Activated naive CD4-positive, alpha-beta T cell treated with anti-CD3 and anti-CD28 coated beads, Interleukin-2, amount 50 U/mL, for 16 hours (primary cell): ENCODE data around the gene NINJ1.

Experiments
- DNase-seq: peaks from one replicate; pipeline ENCODE4 v3.0.0-alpha.2; 2020

The NINJ1 gene

GRCh38 chr9:93132287-93132927, 1.6 kb downstream of the NINJ1 start:
- DNase-seq: no peak

GRCh38 chr9:93131599-93132286, 2.3 kb downstream of the NINJ1 start:
- DNase-seq: no peak

GRCh38 chr9:93130861-93131481, 3.1 kb downstream of the NINJ1 start:
- no peak for DNase-seq

- no peak for DNase-seq
These were observed 4.2 kb downstream of the NINJ1 start for GRCh38 chr9:93129691-93130500.

- DNase-seq: no peak
These were observed 4.8 kb downstream of the NINJ1 start for GRCh38 chr9:93129286-93129685.

- no peak for DNase-seq
These were observed 5.3 kb downstream of the NINJ1 start for GRCh38 chr9:93128715-93129224.

GRCh38 chr9:93128011-93128714, 5.9 kb downstream of the NINJ1 start:
- no peak for DNase-seq

GRCh38 chr9:93127395-93127911, 6.6 kb downstream of the NINJ1 start:
- DNase-seq: no peak

- no peak for DNase-seq
These were observed 7.2 kb downstream of the NINJ1 start for GRCh38 chr9:93126825-93127368.

GRCh38 chr9:93126151-93126781, 7.8 kb downstream of the NINJ1 start:
- no peak for DNase-seq

- no peak for DNase-seq
These were observed 8.6 kb downstream of the NINJ1 start for GRCh38 chr9:93125331-93125894.

GRCh38 chr9:93124793-93125192, 9.3 kb downstream of the NINJ1 start:
- no peak for DNase-seq

GRCh38 chr9:93123561-93124283, 10.3 kb downstream of the NINJ1 start:
- peak; percentile 10 for DNase-seq

GRCh38 chr9:93122721-93123221, 11.3 kb downstream of the NINJ1 start:
- DNase-seq: peak; percentile 5

GRCh38 chr9:93121316-93122241, 12.5 kb downstream of the NINJ1 start:
- DNase-seq: no peak

- no peak for DNase-seq
These were observed 13.2 kb downstream of the NINJ1 start for GRCh38 chr9:93120846-93121315.

- no peak for DNase-seq
These were observed 13.9 kb downstream of the NINJ1 start for GRCh38 chr9:93119953-93120845.

- no peak for DNase-seq
These were observed 14.4 kb downstream of the NINJ1 start for GRCh38 chr9:93119703-93119952.
